ENCODE measurements around the gene CACNA2D3. TPM values are rescaled to one million over a fixed set of nuclear protein-coding genes. Genes with fewer than 3 reads are reported as not detected.
A peak's percentile ranks its signal among the peaks of the same experiment; 100 is the strongest.

Gene CACNA2D3
- polyA plus RNA-seq, 1 donor from 2014 or later: 26.2 TPM

- H3K9me2 ChIP-seq (ENCODE audit: insufficient read depth, low read length): no peaks in the 10 kb centered on the region
- no peaks in the 10 kb centered on the region for H3F3A ChIP-seq (ENCODE audit: insufficient read depth, low read length, poor library complexity, severe bottlenecking)
- no peaks in the 10 kb centered on the region for H3K36me3 ChIP-seq (ENCODE audit: insufficient read depth, low read length)
- H3K27ac ChIP-seq (ENCODE audit: low read length): no peak overlapping the region
- no peak overlapping the region for H3K4me2 ChIP-seq (ENCODE audit: low read length)
- no peaks in the 10 kb centered on the region for H3K9me3 ChIP-seq (ENCODE audit: low read length)
- no peak overlapping the region for H3K9ac ChIP-seq (ENCODE audit: low read length)
- no peak for TF ChIP-seq RAD21 (conservative IDR thresholded peaks at IDR 0.05)
- TF ChIP-seq TAF1 (IDR thresholded peaks at IDR 0.05; ENCODE audit: low read depth): no peak
- no peak for TF ChIP-seq EP300 (conservative IDR thresholded peaks at IDR 0.05; ENCODE audit: poor library complexity, severe bottlenecking)
- TF ChIP-seq CTCF (IDR thresholded peaks at IDR 0.05; ENCODE audit: poor library complexity, severe bottlenecking): no peak
- TF ChIP-seq EZH2 (IDR thresholded peaks at IDR 0.05; ENCODE audit: borderline replicate concordance, insufficient read depth, low read length, poor library complexity, severe bottlenecking): no peak
- TF ChIP-seq POLR2AphosphoS5 (IDR thresholded peaks at IDR 0.05): peak; percentile 25
- no peak for TF ChIP-seq MXI1 (conservative IDR thresholded peaks at IDR 0.05; ENCODE audit: poor library complexity, severe bottlenecking)
- TF ChIP-seq REST (IDR thresholded peaks at IDR 0.05; ENCODE audit: borderline replicate concordance): peak; percentile 34
- TF ChIP-seq SMC3 (conservative IDR thresholded peaks at IDR 0.05; ENCODE audit: poor library complexity): no peak
- no peaks in the 10 kb centered on the region for H4K20me1 ChIP-seq (ENCODE audit: insufficient read depth)
- H3K79me2 ChIP-seq (replicated peaks; ENCODE audit: insufficient read depth, low read length): no peaks in the 10 kb centered on the region
- no peak overlapping the region for H2AFZ ChIP-seq (ENCODE audit: low read depth, low read length)
- H3K4me3 ChIP-seq (ENCODE audit: low read length): no peak overlapping the region
- H3K27me3 ChIP-seq (ENCODE audit: insufficient read depth, low read depth, low read length): no peaks in the 10 kb centered on the region
These were observed 846.3 kb downstream of the CACNA2D3 start for GRCh38 chr3:54968546-54969172.

GRCh38 chr3:54969652-54970051 lies 847.3 kb downstream of the CACNA2D3 start:
- Histone ChIP-seq H3K79me2 (replicated peaks; ENCODE audit: insufficient read depth, low read length) (no peaks in the 10 kb centered on the region), H3K9me2 (ENCODE audit: insufficient read depth, low read length) (no peaks in the 10 kb centered on the region), H3K4me3 (ENCODE audit: low read length) (no peak overlapping the region), H3K27me3 (ENCODE audit: insufficient read depth, low read depth, low read length) (no peaks in the 10 kb centered on the region), H3K9me3 (ENCODE audit: low read length) (no peaks in the 10 kb centered on the region), H3K9ac (ENCODE audit: low read length) (no peak overlapping the region), H3F3A (ENCODE audit: insufficient read depth, low read length, poor library complexity, severe bottlenecking) (no peaks in the 10 kb centered on the region), H3K36me3 (ENCODE audit: insufficient read depth, low read length) (no peaks in the 10 kb centered on the region), H3K27ac (ENCODE audit: low read length) (no peak overlapping the region), H4K20me1 (ENCODE audit: insufficient read depth) (no peaks in the 10 kb centered on the region), H2AFZ (ENCODE audit: low read depth, low read length) (no peak overlapping the region), H3K4me2 (ENCODE audit: low read length) (no peak overlapping the region)
- TF ChIP-seq RAD21 (conservative IDR thresholded peaks at IDR 0.05) (no peak), SMC3 (conservative IDR thresholded peaks at IDR 0.05; ENCODE audit: poor library complexity) (no peak), POLR2AphosphoS5 (IDR thresholded peaks at IDR 0.05) (no peak), CTCF (IDR thresholded peaks at IDR 0.05; ENCODE audit: poor library complexity, severe bottlenecking) (no peak), EZH2 (IDR thresholded peaks at IDR 0.05; ENCODE audit: borderline replicate concordance, insufficient read depth, low read length, poor library complexity, severe bottlenecking) (no peak), EP300 (conservative IDR thresholded peaks at IDR 0.05; ENCODE audit: poor library complexity, severe bottlenecking) (no peak), TAF1 (IDR thresholded peaks at IDR 0.05; ENCODE audit: low read depth) (no peak), MXI1 (conservative IDR thresholded peaks at IDR 0.05; ENCODE audit: poor library complexity, severe bottlenecking) (no peak), REST (IDR thresholded peaks at IDR 0.05; ENCODE audit: borderline replicate concordance) (no peak)

Data from neural cell (in vitro differentiated cells).